ENCODE data around the gene KIF5C.

KIF5C gene

GRCh38 chr2:148876595-148877402 lies 1.8 kb downstream of the KIF5C start (continued):
- TF ChIP-seq PATZ1 (tag by site-specific recombination; IDR thresholded peaks at IDR 0.05) = peak; percentile 63; the same call in 1 of the 2 replicates
- peak; percentile 23; the same call in 1 of the 2 replicates for TF ChIP-seq MEIS1 (CRISPR knock-in tag; IDR thresholded peaks at IDR 0.05; ENCODE audit: borderline replicate concordance)
- TF ChIP-seq SETDB1 (IDR thresholded peaks at IDR 0.05; ENCODE audit: insufficient read length, low read length) = no peak
- 0 out of 2 replicates have a peak, but pooled peaks have one; percentile 58 for TF ChIP-seq GLIS2 (tag by site-specific recombination; IDR thresholded peaks at IDR 0.05)
- 0 out of 2 replicates have a peak, but pooled peaks have one; percentile 55 for TF ChIP-seq PBX3 (CRISPR knock-in tag; IDR thresholded peaks at IDR 0.05)
- peak; percentile 28; the same call in 1 of the 2 replicates for TF ChIP-seq PRDM10 (tag by site-specific recombination; IDR thresholded peaks at IDR 0.05)
- no peak for TF ChIP-seq ZNF248 (tag by site-specific recombination; IDR thresholded peaks at IDR 0.05)
- 0 out of 2 replicates have a peak, but pooled peaks have one; percentile 12 for TF ChIP-seq KLF16 (tag by site-specific recombination; IDR thresholded peaks at IDR 0.05)

- no peak overlapping the region for H3K4me3 ChIP-seq (ENCODE audit: low read depth, low read length)
These were observed 2.3 kb downstream of the KIF5C start for GRCh38 chr2:148877403-148877740.

More at GRCh38 chr2:148877403-148877740, 2.3 kb downstream of the KIF5C start:
- Histone ChIP-seq H3K27ac (ENCODE audit: extremely low read depth, low read depth, low read length) (no peak overlapping the region), H3K36me3 (ENCODE audit: control insufficient read depth in 2 of 2, insufficient read depth in 1 of 2, low read length in 2 of 2) (peaks cover 0 to 12% of the 10 kb centered on the region in 2 experiments; a peak in 1 of 3 replicates), H3K9me3 (ENCODE audit: control insufficient read depth, insufficient read depth, low read depth, low read length) (no peaks in the 10 kb centered on the region; the same call in 1 of the 2 replicates), H3K4me1 (ENCODE audit: control insufficient read depth, insufficient read depth, low read length) (no peaks in the 10 kb centered on the region)
- ChIA-PET CTCF (interaction anchor here (0.5 to 0.7 kb wide), 4 partner anchors 11 to 235 kb away, joined by 3 to 4 read pairs (median 4); no protein-coding TSS in a partner anchor), POLR2A (no interaction called here)
- TF ChIP-seq ZNF146 (tag by site-specific recombination; IDR thresholded peaks at IDR 0.05) (no peak), ZNF280C (tag by site-specific recombination; IDR thresholded peaks at IDR 0.05) (no peak), ZBTB6 (tag by site-specific recombination; IDR thresholded peaks at IDR 0.05) (no peak), ZNF768 (tag by site-specific recombination; IDR thresholded peaks at IDR 0.05) (no peak), ZNF132 (tag by site-specific recombination; IDR thresholded peaks at IDR 0.05; ENCODE audit: borderline replicate concordance) (no peak), ZNF174 (tag by site-specific recombination; IDR thresholded peaks at IDR 0.05) (no peak), ZFP37 (tag by site-specific recombination; IDR thresholded peaks at IDR 0.05) (no peak), GLI4 (tag by site-specific recombination; IDR thresholded peaks at IDR 0.05) (no peak), ZSCAN23 (tag by site-specific recombination; IDR thresholded peaks at IDR 0.05) (no peak), ZNF223 (tag by site-specific recombination; IDR thresholded peaks at IDR 0.05) (no peak), ZNF639 (tag by site-specific recombination; IDR thresholded peaks at IDR 0.05) (no peak), TRIM28 (IDR thresholded peaks at IDR 0.05; ENCODE audit: borderline replicate concordance, low read length) (no peak), ZNF600 (tag by site-specific recombination; IDR thresholded peaks at IDR 0.05) (no peak), KLF10 (tag by site-specific recombination; IDR thresholded peaks at IDR 0.05) (no peak), GLIS2 (tag by site-specific recombination; IDR thresholded peaks at IDR 0.05) (no peak), ZBTB48 (tag by site-specific recombination; IDR thresholded peaks at IDR 0.05) (no peak), ZNF621 (tag by site-specific recombination; IDR thresholded peaks at IDR 0.05) (no peak), ZNF335 (tag by site-specific recombination; conservative IDR thresholded peaks at IDR 0.05) (no peak)
